GM23248 (cell line): ENCODE results near the gene ZNF236. TPM values are rescaled to one million over a fixed set of nuclear protein-coding genes. Genes with fewer than 3 reads are reported as not detected.

Source experiments
- DNase-seq: peaks from one replicate; pipeline ENCODE4 v3.0.0-alpha.2; 2015
- H2AFZ ChIP-seq: fragments of 200-600 bp; sonication (generic); 2 replicates; pipeline ENCODE4 v1.6.1; 2016; ENCODE audit warnings: antibody characterized with exemption
- H3F3A ChIP-seq: fragments of 200-600 bp; sonication (generic); 2 replicates; pipeline ENCODE4 v1.6.1; 2016; ENCODE audit warnings: mild to moderate bottlenecking, antibody characterized with exemption, mixed run types; ENCODE audit not compliant: insufficient read depth
- H3K27ac ChIP-seq: fragments of 200-600 bp; sonication (generic); 2 replicates; pipeline ENCODE4 v1.5.1; 2016; ENCODE audit warnings: mild to moderate bottlenecking
- H3K27me3 ChIP-seq: fragments of 200-600 bp; sonication (generic); replicated peaks from 2 replicates; pipeline ENCODE4 v1.6.1; 2016; ENCODE audit warnings: mild to moderate bottlenecking; ENCODE audit not compliant: insufficient read depth
- H3K36me3 ChIP-seq: fragments of 200-600 bp; sonication (generic); 2 replicates; pipeline ENCODE4 v1.6.1; 2016; ENCODE audit warnings: low read depth, mild to moderate bottlenecking
- H3K4me1 ChIP-seq: fragments of 200-600 bp; sonication (generic); 2 replicates; pipeline ENCODE4 v1.6.1; 2016; ENCODE audit warnings: mild to moderate bottlenecking; ENCODE audit not compliant: insufficient read depth
- H3K4me2 ChIP-seq: fragments of 200-600 bp; sonication (generic); one replicate; pipeline ENCODE4 v1.6.1; 2016; ENCODE audit warnings: mild to moderate bottlenecking; ENCODE audit not compliant: unreplicated experiment
- H3K4me3 ChIP-seq: fragments of 200-600 bp; sonication (generic); 2 replicates; pipeline ENCODE4 v1.5.1; 2016; ENCODE audit warnings: mild to moderate bottlenecking
- H3K79me2 ChIP-seq: fragments of 200-600 bp; sonication (generic); 2 replicates; pipeline ENCODE4 v1.6.1; 2016; ENCODE audit warnings: mild to moderate bottlenecking; ENCODE audit not compliant: insufficient read depth
- H3K9ac ChIP-seq: fragments of 200-600 bp; sonication (generic); 2 replicates; pipeline ENCODE4 v1.6.1; 2016; ENCODE audit warnings: mild to moderate bottlenecking
- H3K9me2 ChIP-seq: fragments of 200-600 bp; sonication (generic); 2 replicates; pipeline ENCODE4 v1.6.1; 2016; ENCODE audit warnings: mixed run types, mild to moderate bottlenecking, moderate library complexity; ENCODE audit not compliant: insufficient read depth
- H3K9me3 ChIP-seq: fragments of 200-600 bp; sonication (generic); one replicate; pipeline ENCODE4 v1.6.1; 2017; ENCODE audit warnings: low read depth
- H4K20me1 ChIP-seq: fragments of 200-600 bp; sonication (generic); 2 replicates; pipeline ENCODE4 v1.6.0; 2016; ENCODE audit not compliant: insufficient read depth
- EZH2 ChIP-seq: fragments of 200-600 bp; sonication (generic); IDR thresholded peaks from 2 replicates; pipeline ENCODE4 v1.6.1; 2018; ENCODE audit warnings: antibody characterized with exemption, mild to moderate bottlenecking; ENCODE audit not compliant: insufficient read depth, poor library complexity, severe bottlenecking
- EZH2phosphoT487 ChIP-seq: fragments of 200-600 bp; sonication (generic); IDR thresholded peaks from 2 replicates; pipeline ENCODE4 v1.6.1; 2018; ENCODE audit warnings: antibody characterized with exemption, moderate library complexity, mild to moderate bottlenecking, low read depth; ENCODE audit not compliant: insufficient read depth
- WGBS, 2 experiments: methylation state at CpG; one replicate each; pipeline ENCODE4 v1.1.6; 2015 to 2017; ENCODE audit warnings: low lambda C conversion rate in 2 of 2, low coverage in 1 of 2; ENCODE audit errors: missing lambda C conversion rate in 2 of 2; 5-methylcytosine and 5-hydroxymethylcytosine counted together
- in situ Hi-C: fragments of 300-500 bp; cut with MboI; formaldehyde crosslinking; loops from 2 replicates; pipeline ENCODE4 v1.15.0; 2020
- polyA plus RNA-seq: library from polyadenylated mRNA; unstranded; fragments of >200 nt; fragmentation: Nextera tagmentation; extraction: Ambion mirVana; gene quantifications from 2 replicates; pipeline ENCODE4 v1.2.1, GENCODE V29; 2016
- total RNA-seq: library from RNA; depleted of rRNA; stranded (reverse); fragments of >200 nt; shearing (Covaris generic); gene quantifications from 2 replicates; pipeline ENCODE4 v1.2.3, GENCODE V29; 2014

The ZNF236 gene
- total and polyA plus RNA-seq, 2 experiments from 2014 or later = 4.6 to 12.4 TPM

- peaks cover 21% of the 10 kb centered on the region; the same call in 1 of the 2 replicates for H3K27me3 ChIP-seq
- no peak for TF ChIP-seq EZH2phosphoT487
- no peak for TF ChIP-seq EZH2
- H3K9me2 ChIP-seq = no peaks in the 10 kb centered on the region
These were observed 168.8 kb downstream of the ZNF236 start for GRCh38 chr18:76991021-76991688.

GRCh38 chr18:76992226-76993084, 170.1 kb downstream of the ZNF236 start:
- Histone ChIP-seq H3K36me3 (no peaks in the 10 kb centered on the region), H3F3A (no peaks in the 10 kb centered on the region), H3K9me3 (no peaks in the 10 kb centered on the region), H3K27me3 (peaks cover 32% of the 10 kb centered on the region; the same call in 1 of the 2 replicates), H3K4me1 (no peaks in the 10 kb centered on the region), H3K4me3 (no peak overlapping the region), H3K79me2 (no peaks in the 10 kb centered on the region), H4K20me1 (no peaks in the 10 kb centered on the region), H3K9ac (no peak overlapping the region), H2AFZ (no peak overlapping the region), H3K9me2 (no peaks in the 10 kb centered on the region), H3K27ac (no peak overlapping the region), H3K4me2 (no peak overlapping the region)
- TF ChIP-seq EZH2phosphoT487 (no peak), EZH2 (no peak)
- 56 to 59% methylated on average over 17 of the region's 17 CpGs for WGBS, 2 experiments
- in situ Hi-C loops = loop anchor here (10.0 to 25.0 kb wide), 2 partner anchors 222 to 670 kb away; no protein-coding TSS in a partner anchor
- no peak for DNase-seq

More at GRCh38 chr18:76991021-76991688, 168.8 kb downstream of the ZNF236 start:
- Histone ChIP-seq H2AFZ (no peak overlapping the region), H3K4me2 (no peak overlapping the region), H4K20me1 (no peaks in the 10 kb centered on the region), H3K27ac (no peak overlapping the region), H3F3A (no peaks in the 10 kb centered on the region), H3K4me1 (no peaks in the 10 kb centered on the region), H3K36me3 (no peaks in the 10 kb centered on the region), H3K9ac (no peak overlapping the region), H3K4me3 (no peak overlapping the region), H3K9me3 (no peaks in the 10 kb centered on the region), H3K79me2 (no peaks in the 10 kb centered on the region)
- no peak for DNase-seq
- in situ Hi-C loops = loop anchor here (10.0 to 25.0 kb wide), 2 partner anchors 224 to 671 kb away; no protein-coding TSS in a partner anchor
- 79 to 81% methylated on average over 20 of the region's 20 CpGs for WGBS, 2 experiments

- no peaks in the 10 kb centered on the region for H3K36me3 ChIP-seq
- H3K79me2 ChIP-seq = no peaks in the 10 kb centered on the region
- peaks cover 32% of the 10 kb centered on the region; the same call in 1 of the 2 replicates for H3K27me3 ChIP-seq
- H3K9me2 ChIP-seq = no peaks in the 10 kb centered on the region
- no peak overlapping the region for H3K4me2 ChIP-seq
- WGBS, 2 experiments = 59 to 69% methylated on average over 6 of the region's 6 CpGs
- TF ChIP-seq EZH2phosphoT487 (no peak), EZH2 (no peak)
- DNase-seq = no peak
- H3K9ac ChIP-seq = no peak overlapping the region
- no peaks in the 10 kb centered on the region for H3K4me1 ChIP-seq
- no peaks in the 10 kb centered on the region for H3F3A ChIP-seq
- no peak overlapping the region for H2AFZ ChIP-seq
- in situ Hi-C loops = loop anchor here (10.0 to 25.0 kb wide), 2 partner anchors 222 to 669 kb away; no protein-coding TSS in a partner anchor
- H4K20me1 ChIP-seq = no peaks in the 10 kb centered on the region
- H3K27ac ChIP-seq = no peak overlapping the region
- H3K4me3 ChIP-seq = no peak overlapping the region
- no peaks in the 10 kb centered on the region for H3K9me3 ChIP-seq
These were observed 170.7 kb downstream of the ZNF236 start for GRCh38 chr18:76993085-76993382.

GRCh38 chr18:76993573-76993972, 171.2 kb downstream of the ZNF236 start:
- Histone ChIP-seq H3K9ac (no peak overlapping the region), H3K79me2 (no peaks in the 10 kb centered on the region), H3K9me3 (no peaks in the 10 kb centered on the region), H3K4me2 (no peak overlapping the region), H3K4me3 (no peak overlapping the region), H3F3A (no peaks in the 10 kb centered on the region), H3K27me3 (peaks cover 32% of the 10 kb centered on the region; the same call in 1 of the 2 replicates), H3K27ac (no peak overlapping the region), H3K9me2 (no peaks in the 10 kb centered on the region), H4K20me1 (no peaks in the 10 kb centered on the region), H2AFZ (no peak overlapping the region), H3K36me3 (no peaks in the 10 kb centered on the region), H3K4me1 (no peaks in the 10 kb centered on the region)
- TF ChIP-seq EZH2 (no peak), EZH2phosphoT487 (no peak)
- WGBS, 2 experiments = 79 to 84% methylated on average over 11 of the region's 11 CpGs
- no peak for DNase-seq
- in situ Hi-C loops = loop anchor here (10.0 to 25.0 kb wide), 2 partner anchors 221 to 669 kb away; no protein-coding TSS in a partner anchor
